B cell (primary cell): ENCODE data around the gene HMGB4. TPM values are rescaled to one million over a fixed set of nuclear protein-coding genes. Genes with fewer than 3 reads are reported as not detected.

Source experiments
- ATAC-seq: fragments of 200-7000 bp; cut with Tn5 transposase; one replicate; pipeline ENCODE4 v1.10.0; 2021; ENCODE audit warnings: low read depth, mild to moderate bottlenecking, moderate number of reproducible peaks, moderate library complexity
- CTCF ChIA-PET: fragments of 350-600 bp; sonication (Branson Sonifier 250); formaldehyde crosslinking; loops from one replicate; lab custom pipeline; 2021; ENCODE audit warnings: antibody characterized with exemption, inconsistent platforms; lab: Charles Lee
- POLR2A ChIA-PET: fragments of 350-600 bp; sonication (Branson Sonifier 250); formaldehyde crosslinking; loops from one replicate; lab custom pipeline; 2021; ENCODE audit warnings: antibody characterized with exemption; lab: Charles Lee
- DNase-seq: peaks from one replicate; pipeline ENCODE4 v3.0.0; 2013
- H2AFZ ChIP-seq: 2 replicates; pipeline ENCODE4 v1.6.1; 2012; ENCODE audit warnings: mild to moderate bottlenecking, low read depth, low read length; ENCODE audit not compliant: insufficient read depth, poor library complexity, severe bottlenecking
- H3K27ac ChIP-seq, 2 donors: 1 replicate in 1 of 2; 2 replicates in 1 of 2; pipeline ENCODE4 v1.5.1; 2012 to 2013; ENCODE audit warnings: low read length in 2 of 2, mild to moderate bottlenecking in 2 of 2, moderate library complexity in 1 of 2
- H3K27me3 ChIP-seq, 4 experiments: fragments of 200-600 bp in 1 of 4; sonication (generic) in 1 of 4; replicated peaks in 1 of 4; 1 replicate in 2 of 4; 2 replicates in 2 of 4; pipeline versions ENCODE4 v1.6.1 to v1.7.0; 2013 to 2016; ENCODE audit warnings: low read length in 3 of 4, mild to moderate bottlenecking in 2 of 4, mixed read lengths in 1 of 4, moderate library complexity in 1 of 4; ENCODE audit not compliant: insufficient read depth in 4 of 4, control insufficient read depth in 3 of 4; ENCODE audit errors: control extremely low read depth in 1 of 4
- H3K36me3 ChIP-seq, 2 experiments: replicated peaks in 1 of 2; 1 replicate in 1 of 2; 2 replicates in 1 of 2; pipeline versions ENCODE4 v1.6.1 to v1.7.1; 2013; ENCODE audit warnings: low read length in 1 of 2; ENCODE audit not compliant: insufficient read depth in 2 of 2, control insufficient read depth in 1 of 2; ENCODE audit errors: control extremely low read depth in 1 of 2, extremely low read depth in 1 of 2
- H3K4me1 ChIP-seq, 2 donors: fragments of 200-600 bp in 1 of 2; sonication (generic) in 1 of 2; 1 replicate in 1 of 2; 2 replicates in 1 of 2; pipeline versions ENCODE4 v1.5.1 to v1.6.1; 2013 to 2017; ENCODE audit warnings: low read length in 2 of 2; ENCODE audit not compliant: control insufficient read depth in 2 of 2, insufficient read depth in 2 of 2
- H3K4me2 ChIP-seq: replicated peaks from 2 replicates; pipeline ENCODE3; 2012; ENCODE audit warnings: mild to moderate bottlenecking, low read depth, low read length; ENCODE audit not compliant: poor library complexity, severe bottlenecking
- H3K4me3 ChIP-seq, 5 experiments: fragments of 200-600 bp in 1 of 5; sonication (generic) in 1 of 5; 1 replicate in 3 of 5; 2 replicates in 2 of 5; pipeline versions ENCODE4 v1.5.1 to v1.7.0; 2011 to 2016; ENCODE audit warnings: low read length in 4 of 5, mild to moderate bottlenecking in 4 of 5, low read depth in 2 of 5, control low read depth in 1 of 5, moderate library complexity in 1 of 5; ENCODE audit not compliant: insufficient read depth in 1 of 5; ENCODE audit errors: control extremely low read depth in 1 of 5, extremely low read depth in 1 of 5
- H3K79me2 ChIP-seq: fragments of 200-600 bp; sonication (generic); one replicate; pipeline ENCODE4 v1.6.0; 2016; ENCODE audit warnings: low read length; ENCODE audit not compliant: control insufficient read depth, insufficient read depth
- H3K9ac ChIP-seq: fragments of 200-600 bp; sonication (generic); 2 replicates; pipeline ENCODE4 v1.6.1; 2017; ENCODE audit warnings: mild to moderate bottlenecking, low read length, moderate library complexity
- H3K9me3 ChIP-seq, 3 donors: one replicate each; pipeline versions ENCODE4 v1.6.1 to v1.7.1; 2013; ENCODE audit warnings: low read length in 2 of 3; ENCODE audit not compliant: control insufficient read depth in 2 of 3, insufficient read depth in 1 of 3; ENCODE audit errors: control extremely low read depth in 1 of 3
- H4K20me1 ChIP-seq: 2 replicates; pipeline ENCODE4 v1.6.0; 2012; ENCODE audit warnings: mild to moderate bottlenecking, low read length; ENCODE audit not compliant: insufficient read depth, control insufficient read depth, poor library complexity, severe bottlenecking
- H3K27ac Mint-ChIP-seq: one replicate; pipeline ENCODE4 v1.8.0; 2021; ENCODE audit warnings: mixed read lengths
- H3K27me3 Mint-ChIP-seq: one replicate; pipeline ENCODE4 v1.8.0; 2021; ENCODE audit warnings: mixed read lengths
- H3K4me1 Mint-ChIP-seq: one replicate; pipeline ENCODE4 v1.8.0; 2021; ENCODE audit warnings: mixed read lengths
- H3K4me3 Mint-ChIP-seq: one replicate; pipeline ENCODE4 v1.8.0; 2021; ENCODE audit warnings: mixed read lengths
- H3K9me3 Mint-ChIP-seq: one replicate; pipeline ENCODE4 v1.8.0; 2022; ENCODE audit warnings: mixed read lengths; ENCODE audit not compliant: insufficient read depth
- EZH2 ChIP-seq: IDR thresholded peaks from 2 replicates; pipeline ENCODE4 v1.6.1; 2012; ENCODE audit warnings: borderline replicate concordance, low read depth, mild to moderate bottlenecking, moderate library complexity, low read length; ENCODE audit not compliant: insufficient read depth, poor library complexity, severe bottlenecking
- WGBS: methylation state at CpG from one replicate; pipeline ENCODE4 v1.1.5; 2013; ENCODE audit warnings: missing lambda C conversion rate; ENCODE audit not compliant: insufficient coverage; 5-methylcytosine and 5-hydroxymethylcytosine counted together
- intact Hi-C: fragments of 100-400 bp; cut with micrococcal nuclease; formaldehyde crosslinking; loops from one replicate; pipeline ENCODE4 v1.10.0; 2022
- polyA plus RNA-seq: library from polyadenylated mRNA; depleted of rRNA; stranded (reverse); fragments of >200 nt; gene quantifications from 2 replicates; pipeline ENCODE4 v1.2.3, GENCODE V29; 2012
- total RNA-seq, 2 donors: library from RNA; stranded (reverse); fragments of 120-200 nt in 1 of 2; gene quantifications; 1 replicate in 1 of 2; 2 replicates in 1 of 2; pipeline versions ENCODE4 v1.2.3 to v1.2.4, GENCODE V29; 2013 to 2022
- TF ChIP-seq, protein P1 (sequence below): fragments of 200-600 bp; IDR thresholded peaks from one replicate; pipeline ENCODE4 v1.8.0; 2022; ENCODE audit warnings: antibody characterized with exemption, mild to moderate bottlenecking

HMGB4 gene
- total and polyA plus RNA-seq, 2 donors (not counting 1 experiment from before 2014, with no cell fraction given), result not detected

DNA sequence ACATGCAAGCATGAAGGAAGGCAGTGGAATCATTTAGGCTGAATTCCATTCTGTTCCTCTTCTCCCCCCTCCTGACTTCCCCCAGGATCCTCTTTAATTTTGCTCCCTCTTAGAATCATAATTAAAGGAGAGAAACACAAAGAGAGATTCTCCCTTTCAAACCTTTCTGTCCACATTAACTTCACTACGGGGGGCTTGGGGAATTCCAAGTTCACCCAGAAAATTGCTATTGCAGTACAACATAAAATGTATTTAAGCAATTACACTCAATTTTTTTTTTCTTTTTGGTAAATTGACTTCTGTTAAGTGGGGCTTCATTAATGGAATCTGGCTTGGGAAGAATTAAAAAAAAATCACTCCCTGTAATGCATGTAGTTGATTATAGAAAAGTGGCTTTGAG is 13.4 kb upstream of the HMGB4 start:
- Histone ChIP-seq H4K20me1 (no peaks in the 10 kb centered on the region), H3K4me2 (no peak overlapping the region), H3K9ac (no peak overlapping the region), H3K27ac (no peak overlapping the region), H3K9me3 (peaks cover 0 to 5% (median 0%) of the 10 kb centered on the region in 3 donors), H3K4me1 (no peaks in the 10 kb centered on the region), H3K79me2 (no peaks in the 10 kb centered on the region), H3K4me3 (no peak overlapping the region), H2AFZ (no peak overlapping the region), H3K27me3 (peaks cover 0 to 10% (median 0%) of the 10 kb centered on the region in 4 experiments), H3K36me3 (no peaks in the 10 kb centered on the region)
- Mint-ChIP-seq H3K4me1 (no peaks in the 10 kb centered on the region), H3K27ac (no peak overlapping the region), H3K27me3 (peaks cover 8% of the 10 kb centered on the region), H3K9me3 (no peaks in the 10 kb centered on the region), H3K4me3 (no peak overlapping the region)
- intact Hi-C loops, result no loop called here
- DNase-seq, result no peak
- no CpG with 5 or more reads among the region's 1 CpG for WGBS
- no peak for TF ChIP-seq EZH2
- TF ChIP-seq, protein P1, sequence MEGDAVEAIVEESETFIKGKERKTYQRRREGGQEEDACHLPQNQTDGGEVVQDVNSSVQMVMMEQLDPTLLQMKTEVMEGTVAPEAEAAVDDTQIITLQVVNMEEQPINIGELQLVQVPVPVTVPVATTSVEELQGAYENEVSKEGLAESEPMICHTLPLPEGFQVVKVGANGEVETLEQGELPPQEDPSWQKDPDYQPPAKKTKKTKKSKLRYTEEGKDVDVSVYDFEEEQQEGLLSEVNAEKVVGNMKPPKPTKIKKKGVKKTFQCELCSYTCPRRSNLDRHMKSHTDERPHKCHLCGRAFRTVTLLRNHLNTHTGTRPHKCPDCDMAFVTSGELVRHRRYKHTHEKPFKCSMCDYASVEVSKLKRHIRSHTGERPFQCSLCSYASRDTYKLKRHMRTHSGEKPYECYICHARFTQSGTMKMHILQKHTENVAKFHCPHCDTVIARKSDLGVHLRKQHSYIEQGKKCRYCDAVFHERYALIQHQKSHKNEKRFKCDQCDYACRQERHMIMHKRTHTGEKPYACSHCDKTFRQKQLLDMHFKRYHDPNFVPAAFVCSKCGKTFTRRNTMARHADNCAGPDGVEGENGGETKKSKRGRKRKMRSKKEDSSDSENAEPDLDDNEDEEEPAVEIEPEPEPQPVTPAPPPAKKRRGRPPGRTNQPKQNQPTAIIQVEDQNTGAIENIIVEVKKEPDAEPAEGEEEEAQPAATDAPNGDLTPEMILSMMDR, result no peak
- CTCF ChIA-PET, result no interaction called here
- POLR2A ChIA-PET, result no interaction called here
- ATAC-seq, result no peak

DNA sequence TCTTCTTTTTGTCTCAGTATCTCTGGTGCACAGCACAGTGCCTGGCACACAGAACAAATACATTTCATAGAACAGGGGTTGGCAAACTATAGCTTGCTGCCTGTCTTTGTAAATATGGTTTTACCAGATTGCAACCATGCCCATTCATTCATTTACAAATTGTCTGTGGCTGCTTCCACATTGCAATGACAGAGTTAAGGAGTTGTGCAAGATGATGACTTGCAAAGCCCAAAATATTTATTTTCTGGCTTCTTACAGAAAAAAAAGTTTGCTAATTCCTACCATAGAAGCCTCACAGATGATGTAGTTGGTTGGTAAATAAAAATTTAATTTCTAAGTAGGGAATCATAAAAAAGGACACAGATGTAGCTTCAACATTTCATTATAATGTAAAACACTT is 11.2 kb upstream of the HMGB4 start:
- Histone ChIP-seq H3K36me3 (no peaks in the 10 kb centered on the region), H3K4me1 (no peaks in the 10 kb centered on the region), H3K9me3 (no peaks in the 10 kb centered on the region), H4K20me1 (no peaks in the 10 kb centered on the region), H3K27me3 (peaks cover 0 to 10% (median 0%) of the 10 kb centered on the region in 4 experiments), H3K4me2 (no peak overlapping the region), H3K27ac (no peak overlapping the region), H3K9ac (no peak overlapping the region), H3K4me3 (no peak overlapping the region), H2AFZ (no peak overlapping the region), H3K79me2 (no peaks in the 10 kb centered on the region)
- Mint-ChIP-seq H3K9me3 (no peaks in the 10 kb centered on the region), H3K4me1 (no peaks in the 10 kb centered on the region), H3K4me3 (no peak overlapping the region), H3K27me3 (peaks cover 11% of the 10 kb centered on the region), H3K27ac (no peak overlapping the region)
- ChIA-PET POLR2A (no interaction called here), CTCF (no interaction called here)
- intact Hi-C loops, result no loop called here
- ATAC-seq, result no peak
- TF ChIP-seq, protein P1, result no peak
- no peak for TF ChIP-seq EZH2
- no peak for DNase-seq
